Hindlimb muscle (tissue), 1 donor: ENCODE data around the gene NIPAL4. TPM values are rescaled to one million over a fixed set of nuclear protein-coding genes. Genes with fewer than 3 reads are reported as not detected.
A peak's percentile ranks its signal among the peaks of the same experiment; 100 is the strongest.
"Not testable (repeated sequence)": the region's sequence is repeated elsewhere in the genome, so short reads cannot be mapped to it uniquely, and the experiment has no call there.

Experiments
- DNase-seq: peaks from one replicate; pipeline ENCODE4 v3.0.0-alpha.2; 2013
- polyA plus RNA-seq: library from polyadenylated mRNA; unstranded; fragments of 120-200 nt; gene quantifications from one replicate; pipeline ENCODE4 v1.2.1, GENCODE V29; 2013; ENCODE audit not compliant: insufficient read length

Gene NIPAL4
- polyA plus RNA-seq, result 0.22 TPM

GRCh38 chr5:157459715-157460599 is at the start of gene NIPAL4:
TSS of gene NIPAL4 (plus strand) at chr5:157460213. CDS start at chr5:157460321, 108 bp downstream.
- DNase-seq, result no peak

DNA sequence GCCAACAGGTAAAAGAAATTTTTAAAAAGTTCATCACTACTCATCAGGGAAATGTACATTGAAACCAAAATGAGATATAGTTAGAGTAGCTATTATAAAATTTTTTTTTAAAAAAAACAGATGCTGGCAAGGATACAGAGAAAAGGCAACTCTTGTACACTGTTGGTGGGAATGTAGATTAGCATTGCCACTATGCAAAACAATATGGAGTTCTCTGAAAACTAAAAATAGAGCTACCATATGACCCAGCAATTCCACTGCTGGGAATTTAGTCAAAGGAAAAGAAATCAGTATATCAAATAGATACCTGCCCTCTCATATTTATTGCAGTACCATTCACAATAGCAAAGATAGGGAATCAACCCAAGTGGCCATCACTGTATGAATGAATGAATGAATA is 44.2 kb upstream of the NIPAL4 start:
- DNase-seq, result no peak

- not testable (repeated sequence) for DNase-seq
Observed at GRCh38 chr5:157419521-157419920, 40.5 kb upstream of the NIPAL4 start.

- DNase-seq, result not testable (repeated sequence)
Observed at GRCh38 chr5:157429920-157430319, 30.1 kb upstream of the NIPAL4 start.

GRCh38 chr5:157431544-157432200 is 28.3 kb upstream of the NIPAL4 start:
- DNase-seq, result peak; percentile 53

DNA sequence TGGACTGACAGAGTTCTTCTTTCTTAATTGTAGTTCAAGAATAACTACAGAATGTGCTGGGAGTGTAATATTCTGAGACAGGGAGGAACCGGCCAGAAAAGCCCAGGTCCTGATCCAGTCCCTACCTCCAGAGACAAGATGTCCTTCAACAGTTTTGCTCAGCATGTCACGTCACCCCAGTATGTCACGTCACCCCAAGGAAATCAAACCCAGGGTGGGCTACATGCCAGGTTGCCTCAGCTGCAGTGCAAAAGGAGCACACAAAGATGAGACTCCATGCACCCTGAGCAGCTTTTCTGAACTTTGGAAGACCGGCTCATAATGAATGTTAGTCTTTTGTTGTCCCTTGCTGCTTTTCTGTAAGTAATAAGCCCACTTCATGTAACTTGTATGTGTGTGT is 25.9 kb upstream of the NIPAL4 start:
- DNase-seq, result no peak

DNA sequence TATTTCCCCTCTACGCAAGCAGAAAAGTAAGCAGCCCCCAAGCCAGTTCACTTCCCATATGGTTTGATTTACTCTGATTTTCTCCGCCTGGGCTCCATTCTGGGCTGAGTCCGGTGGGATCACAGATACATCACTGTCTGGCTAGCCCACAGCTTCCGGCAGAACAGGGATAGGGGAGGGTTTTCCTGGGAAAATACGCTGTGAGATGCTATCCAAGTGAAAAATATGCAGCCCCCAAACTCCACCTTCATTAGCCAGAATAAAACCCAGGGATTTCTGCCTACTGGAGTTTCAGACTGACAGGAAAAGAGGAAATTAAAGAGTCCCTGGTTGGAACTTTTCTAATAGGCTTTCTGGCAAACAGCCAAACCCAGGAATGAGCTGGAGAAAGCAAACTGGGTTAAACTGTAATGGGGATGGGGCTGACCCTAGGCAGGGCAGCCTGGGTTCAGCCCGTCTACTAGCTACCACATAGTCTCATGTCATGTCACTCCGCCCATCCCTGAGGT is 16.9 kb upstream of the NIPAL4 start:
- peak; percentile 74 for DNase-seq

GRCh38 chr5:157444224-157444623 is 15.8 kb upstream of the NIPAL4 start:
- DNase-seq, result no peak

- no peak for DNase-seq
Observed at GRCh38 chr5:157445745-157446411, 14.1 kb upstream of the NIPAL4 start.

DNA sequence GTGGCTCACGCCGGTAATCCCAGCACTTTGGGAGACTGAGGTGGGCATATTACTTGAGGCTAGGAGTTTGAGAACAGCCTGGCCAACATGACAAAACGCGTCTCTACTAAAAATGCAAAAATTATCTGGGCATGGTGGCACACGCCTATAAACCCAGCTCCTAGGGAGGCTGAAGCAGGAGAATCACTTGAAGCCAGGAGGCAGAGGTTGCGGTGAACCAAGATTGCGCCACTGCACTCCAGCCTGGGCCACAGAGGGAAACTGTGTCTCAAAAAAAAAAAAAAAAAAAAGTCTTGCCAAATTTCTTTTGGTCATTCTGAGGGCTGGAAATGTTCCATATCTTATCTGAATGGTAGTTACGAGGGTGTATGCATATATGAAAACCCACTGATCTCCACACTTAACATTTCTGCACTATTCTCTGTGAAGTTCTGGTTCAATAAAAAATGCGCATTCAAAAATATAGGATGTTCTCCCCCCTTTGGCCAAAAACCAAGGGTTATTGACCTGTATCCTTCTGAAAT is 13.5 kb upstream of the NIPAL4 start:
- no peak for DNase-seq

DNA sequence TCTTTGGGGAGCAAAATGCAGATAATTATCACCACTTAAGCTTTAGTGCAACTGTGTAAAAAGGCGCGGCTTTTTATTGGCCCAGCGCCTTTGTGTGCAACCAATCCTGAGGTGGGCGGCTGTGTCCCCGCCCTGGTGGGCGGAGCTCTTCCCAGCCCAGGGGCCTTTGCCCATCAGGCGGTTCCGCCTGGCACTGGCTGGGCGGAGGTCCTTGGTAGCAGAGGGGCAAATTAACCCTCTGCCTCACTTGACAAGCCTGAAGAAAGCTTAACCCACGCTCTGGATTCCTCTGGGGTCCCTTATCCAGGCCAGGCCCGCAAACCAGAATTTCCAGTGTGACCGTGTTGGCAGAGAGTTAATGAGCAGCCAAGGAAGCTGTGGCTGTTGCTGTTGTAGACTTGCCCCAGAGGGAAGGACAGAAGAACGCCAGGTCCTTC is 12.8 kb upstream of the NIPAL4 start:
- no peak for DNase-seq

DNA sequence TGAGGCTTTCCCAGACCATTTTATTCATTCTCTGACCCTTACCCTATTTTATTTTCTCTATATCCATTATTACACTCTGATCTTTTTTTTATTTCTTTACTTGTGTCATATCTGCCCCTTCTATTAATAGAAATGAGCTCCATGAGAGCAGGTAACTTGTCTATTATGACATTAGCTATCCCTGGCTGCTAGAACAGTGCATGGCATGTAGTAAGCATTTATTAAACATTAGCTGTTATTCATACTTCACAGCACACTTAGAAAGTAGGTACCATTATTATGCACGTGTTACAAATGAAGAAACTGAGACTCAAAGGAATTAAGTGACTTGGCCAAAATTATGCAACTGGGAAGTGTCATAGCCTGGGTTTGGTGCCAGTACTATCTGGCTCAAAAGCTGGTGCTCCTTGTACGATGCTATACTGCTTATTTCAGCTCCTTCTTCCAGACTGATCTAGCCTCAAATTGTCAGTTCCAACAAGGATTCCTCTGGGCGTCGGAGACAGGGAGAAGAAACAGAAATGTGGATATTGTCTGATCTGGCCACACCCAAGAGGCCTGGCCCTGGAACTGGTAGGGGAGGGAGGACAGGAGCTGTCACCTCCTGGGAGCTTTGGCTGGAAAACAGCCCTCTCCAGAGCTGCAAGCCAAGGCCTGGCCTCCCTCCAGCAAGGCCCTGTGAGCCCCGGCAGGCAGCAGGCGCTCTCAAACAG is 10.8 kb upstream of the NIPAL4 start:
- DNase-seq, result no peak

- DNase-seq, result no peak
Observed at GRCh38 chr5:157450024-157450423, 10.0 kb upstream of the NIPAL4 start.

DNA sequence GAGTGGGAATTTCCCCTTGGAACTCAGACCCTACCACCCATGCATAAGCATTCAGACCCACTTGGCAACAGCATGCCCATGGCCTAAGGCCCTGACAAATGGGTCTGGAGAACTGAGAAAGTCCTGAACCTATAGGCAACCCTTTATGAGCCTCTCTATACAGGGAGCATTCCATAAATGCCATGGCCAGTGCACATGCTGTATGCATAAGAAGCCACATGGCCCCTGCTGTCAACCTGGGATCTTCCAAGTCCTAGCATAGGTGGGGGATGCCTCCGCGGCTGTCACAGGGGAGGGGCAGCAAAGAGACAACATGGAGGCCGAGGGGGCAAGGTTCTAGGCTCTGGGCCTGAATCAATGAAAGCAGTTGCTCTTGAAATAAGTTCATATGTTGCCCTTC is 8.2 kb upstream of the NIPAL4 start:
- no peak for DNase-seq

GRCh38 chr5:157454273-157454672 is 5.7 kb upstream of the NIPAL4 start:
- DNase-seq, result no peak

DNA sequence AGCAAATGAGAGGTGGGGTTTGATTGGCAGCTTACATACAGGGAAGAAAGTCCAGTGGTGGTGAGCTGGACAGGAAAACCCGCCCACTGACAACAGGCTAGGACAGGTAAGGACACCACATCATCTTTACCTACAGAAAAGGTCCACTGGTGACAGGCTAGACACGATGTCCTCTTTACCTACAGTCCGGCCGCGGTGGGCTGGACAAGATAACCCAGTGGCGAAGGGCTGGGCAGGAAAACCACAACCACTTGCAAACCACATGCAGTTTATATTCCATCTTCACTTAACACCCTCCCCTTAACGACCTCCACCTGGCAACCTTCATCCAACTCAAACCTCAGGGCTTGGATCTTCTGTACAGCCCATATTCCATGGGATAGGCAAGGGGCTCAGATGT is 5.0 kb upstream of the NIPAL4 start:
- no peak for DNase-seq

DNA sequence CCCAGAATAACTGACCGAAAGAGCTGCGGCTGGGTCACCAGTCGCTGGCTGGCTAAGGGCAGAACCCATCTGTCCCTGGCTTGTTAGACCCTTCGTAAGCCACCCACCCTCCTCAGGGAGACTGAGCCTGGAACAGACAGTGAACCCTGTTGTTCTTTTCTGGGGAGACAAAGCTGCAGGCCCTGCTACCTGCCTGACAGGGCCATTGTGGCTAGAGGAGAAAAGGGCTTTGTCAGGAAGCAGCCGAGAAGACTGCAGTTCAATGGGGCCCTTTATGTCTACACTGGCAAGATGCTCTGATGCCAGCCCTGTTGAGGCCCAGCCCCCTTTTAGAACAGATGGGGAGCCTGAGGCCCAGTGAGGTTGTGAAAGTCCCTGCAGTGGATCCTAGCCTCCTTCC is 3.7 kb upstream of the NIPAL4 start:
- no peak for DNase-seq

GRCh38 chr5:157457391-157457790 is 2.6 kb upstream of the NIPAL4 start:
- DNase-seq, result no peak

- no peak for DNase-seq
Observed at GRCh38 chr5:157458835-157459234, 1.2 kb upstream of the NIPAL4 start.

GRCh38 chr5:157460921-157461792 is 1.1 kb downstream of the NIPAL4 start:
- DNase-seq, result no peak

- DNase-seq, result no peak
Observed at GRCh38 chr5:157463081-157463480, 3.1 kb downstream of the NIPAL4 start.
